ENCODE results near the gene ITGA11. TPM values are rescaled to one million over a fixed set of nuclear protein-coding genes. Genes with fewer than 3 reads are reported as not detected.

ITGA11 gene
- total RNA-seq, 1 experiment from 2014 or later, result not detected

GRCh38 chr15:68277131-68277602 lies 154.8 kb downstream of the ITGA11 start:
- no peaks in the 10 kb centered on the region; the same call in 1 of the 2 replicates for H3K36me3 ChIP-seq (ENCODE audit: low read depth, low read length)
- H3K9ac ChIP-seq (ENCODE audit: low read length), result peak overlapping the region; percentile 96
- H3K9me2 ChIP-seq (replicated peaks; ENCODE audit: low read length), result no peaks in the 10 kb centered on the region
- peaks cover 43% of the 10 kb centered on the region for H3K79me2 ChIP-seq (ENCODE audit: low read length)
- ATAC-seq (no peak), DNase-seq (no peak)
- H3F3A ChIP-seq (ENCODE audit: low read length, unreplicated experiment), result no peaks in the 10 kb centered on the region
- intact Hi-C loops (cut with micrococcal nuclease), result no loop called here
- peak overlapping the region; percentile 99 for H3K4me2 ChIP-seq (ENCODE audit: low read length)
- peaks cover 39% of the 10 kb centered on the region for H4K20me1 ChIP-seq (ENCODE audit: low read length)
- no peaks in the 10 kb centered on the region for H3K27me3 ChIP-seq (ENCODE audit: low read length)
- ChIA-PET CTCF (interaction anchor here (1.0 kb wide), 1 partner anchor 24 kb away, joined by 4 read pairs; no protein-coding TSS in a partner anchor), POLR2A (ENCODE audit: unreplicated experiment) (interaction anchor here (0.7 kb wide), 1 partner anchor 19 kb away, joined by 4 read pairs; no protein-coding TSS in a partner anchor)
- H3K9me3 ChIP-seq (ENCODE audit: low read length), result no peaks in the 10 kb centered on the region
- peaks cover 70% of the 10 kb centered on the region for H3K4me1 ChIP-seq (ENCODE audit: insufficient read depth, low read length)
- TF ChIP-seq EZH2phosphoT487 (IDR thresholded peaks at IDR 0.05; ENCODE audit: borderline replicate concordance, low read length), result no peak
- TF ChIP-seq EZH2 (IDR thresholded peaks at IDR 0.05; ENCODE audit: low read length, unreplicated experiment), result no peak
- TF ChIP-seq, protein P1, sequence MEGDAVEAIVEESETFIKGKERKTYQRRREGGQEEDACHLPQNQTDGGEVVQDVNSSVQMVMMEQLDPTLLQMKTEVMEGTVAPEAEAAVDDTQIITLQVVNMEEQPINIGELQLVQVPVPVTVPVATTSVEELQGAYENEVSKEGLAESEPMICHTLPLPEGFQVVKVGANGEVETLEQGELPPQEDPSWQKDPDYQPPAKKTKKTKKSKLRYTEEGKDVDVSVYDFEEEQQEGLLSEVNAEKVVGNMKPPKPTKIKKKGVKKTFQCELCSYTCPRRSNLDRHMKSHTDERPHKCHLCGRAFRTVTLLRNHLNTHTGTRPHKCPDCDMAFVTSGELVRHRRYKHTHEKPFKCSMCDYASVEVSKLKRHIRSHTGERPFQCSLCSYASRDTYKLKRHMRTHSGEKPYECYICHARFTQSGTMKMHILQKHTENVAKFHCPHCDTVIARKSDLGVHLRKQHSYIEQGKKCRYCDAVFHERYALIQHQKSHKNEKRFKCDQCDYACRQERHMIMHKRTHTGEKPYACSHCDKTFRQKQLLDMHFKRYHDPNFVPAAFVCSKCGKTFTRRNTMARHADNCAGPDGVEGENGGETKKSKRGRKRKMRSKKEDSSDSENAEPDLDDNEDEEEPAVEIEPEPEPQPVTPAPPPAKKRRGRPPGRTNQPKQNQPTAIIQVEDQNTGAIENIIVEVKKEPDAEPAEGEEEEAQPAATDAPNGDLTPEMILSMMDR (conservative IDR thresholded peaks at IDR 0.05; ENCODE audit: low read depth, low read length), result no peak
- peak overlapping the region; percentile 93 for H2AFZ ChIP-seq (ENCODE audit: low read length)
- H3K27ac ChIP-seq (ENCODE audit: low read length), result peak overlapping the region; percentile 95
- peak overlapping the region; percentile 89 for H3K4me3 ChIP-seq (ENCODE audit: low read length)
- TSS peak; percentile 74 for BruUV-seq (replicated peaks)

GRCh38 chr15:68276668-68277067 lies 155.3 kb downstream of the ITGA11 start:
- TF ChIP-seq, protein P1 (conservative IDR thresholded peaks at IDR 0.05; ENCODE audit: low read depth, low read length), result no peak
- TF ChIP-seq EZH2phosphoT487 (IDR thresholded peaks at IDR 0.05; ENCODE audit: borderline replicate concordance, low read length), result no peak
- TF ChIP-seq EZH2 (IDR thresholded peaks at IDR 0.05; ENCODE audit: low read length, unreplicated experiment), result no peak
- no peaks in the 10 kb centered on the region; the same call in 1 of the 2 replicates for H3K36me3 ChIP-seq (ENCODE audit: low read depth, low read length)
- H3K27me3 ChIP-seq (ENCODE audit: low read length), result no peaks in the 10 kb centered on the region
- H3F3A ChIP-seq (ENCODE audit: low read length, unreplicated experiment), result no peaks in the 10 kb centered on the region
- CTCF ChIA-PET, result no interaction called here
- H3K79me2 ChIP-seq (ENCODE audit: low read length), result peaks cover 38% of the 10 kb centered on the region
- no peaks in the 10 kb centered on the region for H3K9me2 ChIP-seq (replicated peaks; ENCODE audit: low read length)
- POLR2A ChIA-PET (ENCODE audit: unreplicated experiment), result no interaction called here
- no peak overlapping the region for H3K4me2 ChIP-seq (ENCODE audit: low read length)
- no peak overlapping the region for H3K9ac ChIP-seq (ENCODE audit: low read length)
- H2AFZ ChIP-seq (ENCODE audit: low read length), result peak overlapping the region; percentile 93; the same call in 1 of the 2 replicates
- ATAC-seq (no peak), DNase-seq (no peak)
- intact Hi-C loops (cut with micrococcal nuclease), result no loop called here
- no peak overlapping the region for H3K4me3 ChIP-seq (ENCODE audit: low read length)
- H4K20me1 ChIP-seq (ENCODE audit: low read length), result peaks cover 34% of the 10 kb centered on the region
- H3K4me1 ChIP-seq (ENCODE audit: insufficient read depth, low read length), result peaks cover 70% of the 10 kb centered on the region
- H3K9me3 ChIP-seq (ENCODE audit: low read length), result no peaks in the 10 kb centered on the region
- no TSS peak for BruUV-seq (replicated peaks)
- H3K27ac ChIP-seq (ENCODE audit: low read length), result no peak overlapping the region

GRCh38 chr15:68275165-68275746 lies 156.7 kb downstream of the ITGA11 start:
- H3K9me2 ChIP-seq (replicated peaks; ENCODE audit: low read length), result no peaks in the 10 kb centered on the region
- H4K20me1 ChIP-seq (ENCODE audit: low read length), result peaks cover 20% of the 10 kb centered on the region
- H3K79me2 ChIP-seq (ENCODE audit: low read length), result peaks cover 24% of the 10 kb centered on the region
- no peaks in the 10 kb centered on the region; the same call in 1 of the 2 replicates for H3K36me3 ChIP-seq (ENCODE audit: low read depth, low read length)
- ATAC-seq (peak; percentile 3; the same call in 1 of the 2 replicates), DNase-seq (peak; percentile 78)
- no peaks in the 10 kb centered on the region for H3K9me3 ChIP-seq (ENCODE audit: low read length)
- no peak overlapping the region for H2AFZ ChIP-seq (ENCODE audit: low read length)
- no peaks in the 10 kb centered on the region for H3K27me3 ChIP-seq (ENCODE audit: low read length)
- peak overlapping the region; percentile 92 for H3K27ac ChIP-seq (ENCODE audit: low read length)
- TF ChIP-seq EZH2 (IDR thresholded peaks at IDR 0.05; ENCODE audit: low read length, unreplicated experiment) (no peak), EZH2phosphoT487 (IDR thresholded peaks at IDR 0.05; ENCODE audit: borderline replicate concordance, low read length) (no peak)
- TF ChIP-seq, protein P1 (conservative IDR thresholded peaks at IDR 0.05; ENCODE audit: low read depth, low read length), result no peak
- peaks cover 70% of the 10 kb centered on the region for H3K4me1 ChIP-seq (ENCODE audit: insufficient read depth, low read length)
- no TSS peak for BruUV-seq (replicated peaks)
- ChIA-PET CTCF (interaction anchor here (1.0 kb wide), 1 partner anchor 22 kb away, joined by 4 read pairs; no protein-coding TSS in a partner anchor), POLR2A (ENCODE audit: unreplicated experiment) (no interaction called here)
- H3K9ac ChIP-seq (ENCODE audit: low read length), result peak overlapping the region; percentile 47
- peaks cover 6% of the 10 kb centered on the region for H3F3A ChIP-seq (ENCODE audit: low read length, unreplicated experiment)
- intact Hi-C loops (cut with micrococcal nuclease), result no loop called here
- no peak overlapping the region; the same call in 1 of the 2 replicates for H3K4me3 ChIP-seq (ENCODE audit: low read length)
- peak overlapping the region; percentile 74 for H3K4me2 ChIP-seq (ENCODE audit: low read length)

Measured in PC-3 (cell line).